ENCODE results near the gene CYP39A1. TPM values are rescaled to one million over a fixed set of nuclear protein-coding genes. Genes with fewer than 3 reads are reported as not detected.

Gene CYP39A1
- total and polyA plus RNA-seq, 2 of the 13 experiments (the other 11 are each of a cell fraction or from before 2014, with no cell fraction given) = 0.13 TPM; not detected in 1

DNA sequence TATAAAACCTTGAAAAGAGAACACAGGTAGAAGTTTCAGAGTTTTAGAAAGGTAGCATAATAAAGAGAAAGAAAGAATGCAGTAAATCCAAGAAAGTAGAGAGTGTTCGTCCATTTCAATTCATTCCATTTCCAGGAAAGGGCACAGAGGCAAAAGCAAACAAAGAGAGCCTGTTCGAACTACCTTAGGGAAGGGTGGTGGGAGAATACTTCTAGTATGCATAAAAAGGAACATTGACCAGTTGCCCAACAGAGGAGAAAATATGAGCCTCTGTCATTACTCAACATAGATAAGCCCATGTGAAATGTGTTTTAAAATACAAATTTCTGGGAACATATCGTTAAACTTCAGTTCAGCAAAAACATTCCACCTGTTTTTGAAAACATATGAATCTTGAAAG lies 60.6 kb downstream of the CYP39A1 start (continued):
- TF ChIP-seq SP140L (CRISPR knock-in tag; IDR thresholded peaks at IDR 0.05; ENCODE audit: borderline replicate concordance) (no peak), U2AF1 (optimal IDR thresholded peaks at IDR 0.05; ENCODE audit: low read depth, low read length) (no peak), MBNL3 (CRISPR knock-in tag; conservative IDR thresholded peaks at IDR 0.05) (no peak), HCFC1 (IDR thresholded peaks at IDR 0.05; ENCODE audit: low read depth, low read length) (no peak), MTA3 (CRISPR knock-in tag; IDR thresholded peaks at IDR 0.05) (no peak)
- TF ChIP-seq, protein P1, sequence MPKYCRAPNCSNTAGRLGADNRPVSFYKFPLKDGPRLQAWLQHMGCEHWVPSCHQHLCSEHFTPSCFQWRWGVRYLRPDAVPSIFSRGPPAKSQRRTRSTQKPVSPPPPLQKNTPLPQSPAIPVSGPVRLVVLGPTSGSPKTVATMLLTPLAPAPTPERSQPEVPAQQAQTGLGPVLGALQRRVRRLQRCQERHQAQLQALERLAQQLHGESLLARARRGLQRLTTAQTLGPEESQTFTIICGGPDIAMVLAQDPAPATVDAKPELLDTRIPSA (CRISPR knock-in tag; IDR thresholded peaks at IDR 0.05; ENCODE audit: borderline replicate concordance) = no peak

DNA sequence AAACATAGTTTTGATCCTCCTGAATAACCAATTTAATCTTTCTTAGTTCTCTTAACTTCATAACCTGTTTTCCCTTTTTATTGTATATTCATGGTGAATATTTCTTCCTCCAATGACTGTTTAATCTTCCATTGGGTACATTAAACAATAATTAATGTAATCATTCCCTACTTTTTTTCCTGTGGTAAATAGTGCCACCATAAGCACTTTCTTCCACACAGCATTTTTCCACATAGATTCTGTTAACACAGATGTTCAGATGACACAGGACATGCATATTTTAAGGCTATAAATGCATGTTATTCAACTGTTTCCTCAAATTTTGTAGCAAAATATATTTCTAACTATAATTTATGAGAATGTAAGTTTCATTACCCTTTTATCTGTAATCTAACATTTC lies 61.9 kb downstream of the CYP39A1 start:
- Histone ChIP-seq H3K4me1 (ENCODE audit: insufficient read depth, low read length) (no peaks in the 10 kb centered on the region), H3K27ac (ENCODE audit: extremely low read length, insufficient read depth, low read length) (no peak overlapping the region), H3K27me3 (ENCODE audit: control insufficient read depth in 1 of 2, insufficient read depth in 2 of 2, low read length in 2 of 2) (no peaks in the 10 kb centered on the region), H3K36me3 (replicated peaks in 1 of 2; ENCODE audit: control insufficient read depth in 1 of 2, insufficient read depth in 2 of 2, low read length in 2 of 2) (no peaks in the 10 kb centered on the region), H3K79me2 (ENCODE audit: insufficient read depth, low read length) (no peaks in the 10 kb centered on the region), H3K4me2 (ENCODE audit: low read depth, low read length) (no peak overlapping the region), H2AFZ (ENCODE audit: low read length) (no peak overlapping the region), H3K9me3 (ENCODE audit: low read length) (peaks cover 7% of the 10 kb centered on the region), H3K9ac (ENCODE audit: insufficient read depth, low read depth, low read length) (no peak overlapping the region), H4K20me1 (ENCODE audit: insufficient read depth, low read length) (no peaks in the 10 kb centered on the region), H3K4me3 (replicated peaks in 1 of 3; ENCODE audit: insufficient read depth in 1 of 3, low read depth in 2 of 3, low read length in 3 of 3) (no peak overlapping the region)
- TF ChIP-seq MAFK (conservative IDR thresholded peaks at IDR 0.05 in 1 of 2, IDR thresholded peaks at IDR 0.05 in 1 of 2; ENCODE audit: low read length in 2 of 2) (peak; percentile 63 to 78), ZFP82 (CRISPR knock-in tag; IDR thresholded peaks at IDR 0.05; ENCODE audit: borderline replicate concordance) (no peak), MAFF (IDR thresholded peaks at IDR 0.05; ENCODE audit: low read depth, low read length) (0 out of 2 replicates have a peak, but pooled peaks have one; percentile 33)
- TF ChIP-seq, protein P2, sequence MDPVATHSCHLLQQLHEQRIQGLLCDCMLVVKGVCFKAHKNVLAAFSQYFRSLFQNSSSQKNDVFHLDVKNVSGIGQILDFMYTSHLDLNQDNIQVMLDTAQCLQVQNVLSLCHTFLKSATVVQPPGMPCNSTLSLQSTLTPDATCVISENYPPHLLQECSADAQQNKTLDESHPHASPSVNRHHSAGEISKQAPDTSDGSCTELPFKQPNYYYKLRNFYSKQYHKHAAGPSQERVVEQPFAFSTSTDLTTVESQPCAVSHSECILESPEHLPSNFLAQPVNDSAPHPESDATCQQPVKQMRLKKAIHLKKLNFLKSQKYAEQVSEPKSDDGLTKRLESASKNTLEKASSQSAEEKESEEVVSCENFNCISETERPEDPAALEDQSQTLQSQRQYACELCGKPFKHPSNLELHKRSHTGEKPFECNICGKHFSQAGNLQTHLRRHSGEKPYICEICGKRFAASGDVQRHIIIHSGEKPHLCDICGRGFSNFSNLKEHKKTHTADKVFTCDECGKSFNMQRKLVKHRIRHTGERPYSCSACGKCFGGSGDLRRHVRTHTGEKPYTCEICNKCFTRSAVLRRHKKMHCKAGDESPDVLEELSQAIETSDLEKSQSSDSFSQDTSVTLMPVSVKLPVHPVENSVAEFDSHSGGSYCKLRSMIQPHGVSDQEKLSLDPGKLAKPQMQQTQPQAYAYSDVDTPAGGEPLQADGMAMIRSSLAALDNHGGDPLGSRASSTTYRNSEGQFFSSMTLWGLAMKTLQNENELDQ (CRISPR knock-in tag; IDR thresholded peaks at IDR 0.05; ENCODE audit: borderline replicate concordance) = no peak
- no peak for DNase-seq (ENCODE audit: low spot score)
- ChIA-PET POLR2A (no interaction called here), CTCF (ENCODE audit: low intra/inter-chr PET ratio, low total read pairs) (no interaction called here)
- in situ Hi-C loops (cut with HindIII; ENCODE audit: extremely low pct_ligation_motif_present, low pct_unique_long_range_greater_than_20kb) (no loop called here), intact Hi-C loops (cut with micrococcal nuclease; ENCODE audit: unreplicated experiment) (no loop called here)
- no TSS peak for BruUV-seq (replicated peaks)
- FAIRE-seq = no peak
- ATAC-seq = no peak

All from HepG2 (cell line).